ENCODE results near the gene TEPSIN. TPM values are rescaled to one million over a fixed set of nuclear protein-coding genes. Genes with fewer than 3 reads are reported as not detected.
A peak's percentile ranks its signal among the peaks of the same experiment; 100 is the strongest.

TEPSIN gene
- total RNA-seq, 1 experiment from 2014 or later, result 40.7 TPM

DNA sequence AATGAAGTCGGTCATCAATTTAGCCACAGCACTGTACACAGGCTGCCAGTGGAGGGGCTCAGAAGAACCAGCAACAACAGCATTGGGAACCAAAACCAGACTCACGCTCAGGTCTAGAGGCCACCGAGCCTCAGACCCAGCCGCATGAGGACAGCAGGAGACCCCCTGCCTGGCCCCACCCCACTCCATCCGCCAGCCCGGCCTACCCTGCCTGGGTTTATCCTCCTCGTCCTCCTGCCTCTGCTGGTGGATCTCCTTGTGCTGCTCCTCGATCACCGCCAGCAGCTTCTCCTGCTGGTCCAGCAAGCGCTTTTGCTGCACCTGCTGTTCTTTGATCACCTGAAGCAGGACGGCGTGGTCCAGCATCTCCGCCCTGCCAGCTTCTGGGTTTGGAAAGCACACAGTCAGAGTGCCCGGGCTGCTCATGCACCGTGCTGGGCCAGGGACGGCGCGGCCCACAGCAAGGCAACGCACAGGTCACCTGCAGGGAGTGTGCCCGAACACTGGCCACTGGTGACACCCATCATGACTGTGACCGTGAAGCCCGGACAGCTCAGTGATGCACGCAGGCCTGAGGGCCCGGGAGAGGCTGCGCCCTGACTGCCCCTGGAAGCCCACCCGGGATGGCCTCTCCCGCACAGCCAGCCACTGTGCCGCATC is 8.0 kb upstream of the TEPSIN start:
- ATAC-seq, result no peak
- no peak for DNase-seq (ENCODE audit: low spot score)
- Mint-ChIP-seq H3K36me3 (no peaks in the 10 kb centered on the region), H3K4me1 (peaks cover 9% of the 10 kb centered on the region), H3K9me3 (no peaks in the 10 kb centered on the region), H3K4me3 (no peak overlapping the region), H3K27ac (peak overlapping the region; percentile 49; the same call in 1 of the 2 replicates), H3K27me3 (ENCODE audit: low read depth) (no peaks in the 10 kb centered on the region)
- TF ChIP-seq, protein P1, sequence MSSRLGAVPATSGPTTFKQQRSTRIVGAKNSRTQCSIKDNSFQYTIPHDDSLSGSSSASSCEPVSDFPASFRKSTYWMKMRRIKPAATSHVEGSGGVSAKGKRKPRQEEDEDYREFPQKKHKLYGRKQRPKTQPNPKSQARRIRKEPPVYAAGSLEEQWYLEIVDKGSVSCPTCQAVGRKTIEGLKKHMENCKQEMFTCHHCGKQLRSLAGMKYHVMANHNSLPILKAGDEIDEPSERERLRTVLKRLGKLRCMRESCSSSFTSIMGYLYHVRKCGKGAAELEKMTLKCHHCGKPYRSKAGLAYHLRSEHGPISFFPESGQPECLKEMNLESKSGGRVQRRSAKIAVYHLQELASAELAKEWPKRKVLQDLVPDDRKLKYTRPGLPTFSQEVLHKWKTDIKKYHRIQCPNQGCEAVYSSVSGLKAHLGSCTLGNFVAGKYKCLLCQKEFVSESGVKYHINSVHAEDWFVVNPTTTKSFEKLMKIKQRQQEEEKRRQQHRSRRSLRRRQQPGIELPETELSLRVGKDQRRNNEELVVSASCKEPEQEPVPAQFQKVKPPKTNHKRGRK (CRISPR knock-in tag; IDR thresholded peaks at IDR 0.05; ENCODE audit: borderline replicate concordance), result no peak
- TF ChIP-seq ATF1 (CRISPR knock-in tag; IDR thresholded peaks at IDR 0.05) (no peak), TEAD1 (CRISPR knock-in tag; IDR thresholded peaks at IDR 0.05) (no peak), NR2C2 (CRISPR knock-in tag; IDR thresholded peaks at IDR 0.05) (no peak), ZNF263 (CRISPR knock-in tag; IDR thresholded peaks at IDR 0.05; ENCODE audit: low read depth) (no peak), ZNF232 (CRISPR knock-in tag; IDR thresholded peaks at IDR 0.05) (no peak), ZNF416 (CRISPR knock-in tag; IDR thresholded peaks at IDR 0.05) (no peak), ZBTB21 (CRISPR knock-in tag; IDR thresholded peaks at IDR 0.05; ENCODE audit: borderline replicate concordance) (no peak)
- TF ChIP-seq, protein P2, sequence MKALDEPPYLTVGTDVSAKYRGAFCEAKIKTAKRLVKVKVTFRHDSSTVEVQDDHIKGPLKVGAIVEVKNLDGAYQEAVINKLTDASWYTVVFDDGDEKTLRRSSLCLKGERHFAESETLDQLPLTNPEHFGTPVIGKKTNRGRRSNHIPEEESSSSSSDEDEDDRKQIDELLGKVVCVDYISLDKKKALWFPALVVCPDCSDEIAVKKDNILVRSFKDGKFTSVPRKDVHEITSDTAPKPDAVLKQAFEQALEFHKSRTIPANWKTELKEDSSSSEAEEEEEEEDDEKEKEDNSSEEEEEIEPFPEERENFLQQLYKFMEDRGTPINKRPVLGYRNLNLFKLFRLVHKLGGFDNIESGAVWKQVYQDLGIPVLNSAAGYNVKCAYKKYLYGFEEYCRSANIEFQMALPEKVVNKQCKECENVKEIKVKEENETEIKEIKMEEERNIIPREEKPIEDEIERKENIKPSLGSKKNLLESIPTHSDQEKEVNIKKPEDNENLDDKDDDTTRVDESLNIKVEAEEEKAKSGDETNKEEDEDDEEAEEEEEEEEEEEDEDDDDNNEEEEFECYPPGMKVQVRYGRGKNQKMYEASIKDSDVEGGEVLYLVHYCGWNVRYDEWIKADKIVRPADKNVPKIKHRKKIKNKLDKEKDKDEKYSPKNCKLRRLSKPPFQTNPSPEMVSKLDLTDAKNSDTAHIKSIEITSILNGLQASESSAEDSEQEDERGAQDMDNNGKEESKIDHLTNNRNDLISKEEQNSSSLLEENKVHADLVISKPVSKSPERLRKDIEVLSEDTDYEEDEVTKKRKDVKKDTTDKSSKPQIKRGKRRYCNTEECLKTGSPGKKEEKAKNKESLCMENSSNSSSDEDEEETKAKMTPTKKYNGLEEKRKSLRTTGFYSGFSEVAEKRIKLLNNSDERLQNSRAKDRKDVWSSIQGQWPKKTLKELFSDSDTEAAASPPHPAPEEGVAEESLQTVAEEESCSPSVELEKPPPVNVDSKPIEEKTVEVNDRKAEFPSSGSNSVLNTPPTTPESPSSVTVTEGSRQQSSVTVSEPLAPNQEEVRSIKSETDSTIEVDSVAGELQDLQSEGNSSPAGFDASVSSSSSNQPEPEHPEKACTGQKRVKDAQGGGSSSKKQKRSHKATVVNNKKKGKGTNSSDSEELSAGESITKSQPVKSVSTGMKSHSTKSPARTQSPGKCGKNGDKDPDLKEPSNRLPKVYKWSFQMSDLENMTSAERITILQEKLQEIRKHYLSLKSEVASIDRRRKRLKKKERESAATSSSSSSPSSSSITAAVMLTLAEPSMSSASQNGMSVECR (CRISPR knock-in tag; IDR thresholded peaks at IDR 0.05; ENCODE audit: borderline replicate concordance), result no peak
- TF ChIP-seq, protein P3, sequence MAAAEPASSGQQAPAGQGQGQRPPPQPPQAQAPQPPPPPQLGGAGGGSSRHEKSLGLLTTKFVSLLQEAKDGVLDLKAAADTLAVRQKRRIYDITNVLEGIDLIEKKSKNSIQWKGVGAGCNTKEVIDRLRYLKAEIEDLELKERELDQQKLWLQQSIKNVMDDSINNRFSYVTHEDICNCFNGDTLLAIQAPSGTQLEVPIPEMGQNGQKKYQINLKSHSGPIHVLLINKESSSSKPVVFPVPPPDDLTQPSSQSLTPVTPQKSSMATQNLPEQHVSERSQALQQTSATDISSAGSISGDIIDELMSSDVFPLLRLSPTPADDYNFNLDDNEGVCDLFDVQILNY (CRISPR knock-in tag; IDR thresholded peaks at IDR 0.05), result no peak
- TF ChIP-seq, protein P4, sequence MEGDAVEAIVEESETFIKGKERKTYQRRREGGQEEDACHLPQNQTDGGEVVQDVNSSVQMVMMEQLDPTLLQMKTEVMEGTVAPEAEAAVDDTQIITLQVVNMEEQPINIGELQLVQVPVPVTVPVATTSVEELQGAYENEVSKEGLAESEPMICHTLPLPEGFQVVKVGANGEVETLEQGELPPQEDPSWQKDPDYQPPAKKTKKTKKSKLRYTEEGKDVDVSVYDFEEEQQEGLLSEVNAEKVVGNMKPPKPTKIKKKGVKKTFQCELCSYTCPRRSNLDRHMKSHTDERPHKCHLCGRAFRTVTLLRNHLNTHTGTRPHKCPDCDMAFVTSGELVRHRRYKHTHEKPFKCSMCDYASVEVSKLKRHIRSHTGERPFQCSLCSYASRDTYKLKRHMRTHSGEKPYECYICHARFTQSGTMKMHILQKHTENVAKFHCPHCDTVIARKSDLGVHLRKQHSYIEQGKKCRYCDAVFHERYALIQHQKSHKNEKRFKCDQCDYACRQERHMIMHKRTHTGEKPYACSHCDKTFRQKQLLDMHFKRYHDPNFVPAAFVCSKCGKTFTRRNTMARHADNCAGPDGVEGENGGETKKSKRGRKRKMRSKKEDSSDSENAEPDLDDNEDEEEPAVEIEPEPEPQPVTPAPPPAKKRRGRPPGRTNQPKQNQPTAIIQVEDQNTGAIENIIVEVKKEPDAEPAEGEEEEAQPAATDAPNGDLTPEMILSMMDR (IDR thresholded peaks at IDR 0.05), result no peak
- TF ChIP-seq, protein P5, sequence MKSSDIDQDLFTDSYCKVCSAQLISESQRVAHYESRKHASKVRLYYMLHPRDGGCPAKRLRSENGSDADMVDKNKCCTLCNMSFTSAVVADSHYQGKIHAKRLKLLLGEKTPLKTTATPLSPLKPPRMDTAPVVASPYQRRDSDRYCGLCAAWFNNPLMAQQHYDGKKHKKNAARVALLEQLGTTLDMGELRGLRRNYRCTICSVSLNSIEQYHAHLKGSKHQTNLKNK (CRISPR knock-in tag; IDR thresholded peaks at IDR 0.05), result no peak
- TF ChIP-seq, protein P6, sequence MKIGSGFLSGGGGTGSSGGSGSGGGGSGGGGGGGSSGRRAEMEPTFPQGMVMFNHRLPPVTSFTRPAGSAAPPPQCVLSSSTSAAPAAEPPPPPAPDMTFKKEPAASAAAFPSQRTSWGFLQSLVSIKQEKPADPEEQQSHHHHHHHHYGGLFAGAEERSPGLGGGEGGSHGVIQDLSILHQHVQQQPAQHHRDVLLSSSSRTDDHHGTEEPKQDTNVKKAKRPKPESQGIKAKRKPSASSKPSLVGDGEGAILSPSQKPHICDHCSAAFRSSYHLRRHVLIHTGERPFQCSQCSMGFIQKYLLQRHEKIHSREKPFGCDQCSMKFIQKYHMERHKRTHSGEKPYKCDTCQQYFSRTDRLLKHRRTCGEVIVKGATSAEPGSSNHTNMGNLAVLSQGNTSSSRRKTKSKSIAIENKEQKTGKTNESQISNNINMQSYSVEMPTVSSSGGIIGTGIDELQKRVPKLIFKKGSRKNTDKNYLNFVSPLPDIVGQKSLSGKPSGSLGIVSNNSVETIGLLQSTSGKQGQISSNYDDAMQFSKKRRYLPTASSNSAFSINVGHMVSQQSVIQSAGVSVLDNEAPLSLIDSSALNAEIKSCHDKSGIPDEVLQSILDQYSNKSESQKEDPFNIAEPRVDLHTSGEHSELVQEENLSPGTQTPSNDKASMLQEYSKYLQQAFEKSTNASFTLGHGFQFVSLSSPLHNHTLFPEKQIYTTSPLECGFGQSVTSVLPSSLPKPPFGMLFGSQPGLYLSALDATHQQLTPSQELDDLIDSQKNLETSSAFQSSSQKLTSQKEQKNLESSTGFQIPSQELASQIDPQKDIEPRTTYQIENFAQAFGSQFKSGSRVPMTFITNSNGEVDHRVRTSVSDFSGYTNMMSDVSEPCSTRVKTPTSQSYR (CRISPR knock-in tag; IDR thresholded peaks at IDR 0.05), result no peak
- ChIA-PET CTCF (no interaction called here), POLR2A (no interaction called here)

Measured in WTC11 (cell line).